Pancreas (tissue), 10 donors: ENCODE data around the gene SERPING1. TPM values are rescaled to one million over a fixed set of nuclear protein-coding genes. Genes with fewer than 3 reads are reported as not detected.
A peak's percentile ranks its signal among the peaks of the same experiment; 100 is the strongest.

Experiments
- ATAC-seq, 4 donors: fragments of 200-7000 bp; cut with Tn5 transposase; one replicate each; pipeline versions ENCODE4 v1.8.0 to v1.9.1; 2020; ENCODE audit warnings: mild to moderate bottlenecking in 4 of 4, moderate library complexity in 4 of 4
- DNase-seq, 6 donors: peaks; one replicate each; pipeline ENCODE4 v3.0.0-alpha.2; 2020
- FAIRE-seq: peaks from 2 replicates; lab custom pipeline; 2012; peaks lifted over from hg19 to GRCh38; lab: Jason Lieb, UNC
- H3K27ac ChIP-seq, 4 donors: fragments of 200-600 bp; sonication (generic); 1 replicate in 3 of 4; 2 replicates in 1 of 4; pipeline versions ENCODE4 v1.5.0 to v1.8.0; 2020
- H3K27me3 ChIP-seq, 4 donors: fragments of 200-600 bp; one replicate each; pipeline ENCODE4 v1.8.0; 2021
- H3K36me3 ChIP-seq, 3 donors: fragments of 200-600 bp; sonication (generic) in 1 of 3; one replicate each; pipeline versions ENCODE4 v1.5.0 to v1.8.0; 2020 to 2021
- H3K4me1 ChIP-seq, 3 donors: fragments of 200-600 bp; one replicate each; pipeline ENCODE4 v1.8.0; 2021
- H3K4me3 ChIP-seq, 4 donors: fragments of 200-600 bp; sonication (generic) in 2 of 4; one replicate each; pipeline versions ENCODE4 v1.5.0 to v1.8.0; 2020 to 2021
- H3K9me3 ChIP-seq, 4 donors: fragments of 200-600 bp; one replicate each; pipeline ENCODE4 v1.8.0; 2021
- WGBS, 2 donors: extraction: QIAGEN DNeasy Blood & Tissue Kit; methylation state at CpG; one replicate each; pipeline ENCODE4 v1.1.7; 2013; 5-methylcytosine and 5-hydroxymethylcytosine counted together
- intact Hi-C, 3 donors: fragments of 100-400 bp; cut with DNase I; formaldehyde crosslinking; loops; one replicate each; pipeline versions ENCODE4 v1.11.1 to v1.14.2; 2022
- polyA plus RNA-seq, 2 donors: library from polyadenylated mRNA; stranded (reverse); fragments of 200-250 nt; gene quantifications; one replicate each; pipeline ENCODE4 v1.2.3, GENCODE V29; 2013
- total RNA-seq, 6 donors: library from RNA; stranded (reverse); fragmentation: NEBNext Ultra II Directional in 4 of 6; extraction: Animal tissue kit (Norgen Biotek cat#: 25700) in 4 of 6; gene quantifications; one replicate each; pipeline versions ENCODE4 v1.2.1 to v1.2.4, GENCODE V29; 2021 to 2023
- TF ChIP-seq, protein P1 (sequence below), 4 donors: fragments of 200-600 bp; sonication (generic) in 3 of 4; IDR thresholded peaks; one replicate each; pipeline versions ENCODE4 v1.5.0 to v1.8.0; 2021; ENCODE audit warnings: antibody characterized with exemption in 4 of 4
- donor health status: healthy with polysubstance abuse.
- donor health status: DM: no; HTN: no; CAD: no; lungs with moderate emphysema.
- donor health status: DM: no; HTN: no; CAD: no.
- donor health status: control.
- donor health status: control.
- donor health status: Bipolar disorder and iron deficiency.
- donor health status: DM: yes; HTN: yes; CAD: no.
- donor health status: DM: no; HTN: no; CAD: no.
- donor health status: DM: no; HTN: no; CAD: no.
- donor health status: DM: yes; HTN: yes; CAD: no.

The SERPING1 gene
- total RNA-seq, result 100 to 1,000 TPM; 135 to 399 (median 170) TPM
- 100 to 1,000 TPM; 292 to 360 TPM for polyA plus RNA-seq

DNA sequence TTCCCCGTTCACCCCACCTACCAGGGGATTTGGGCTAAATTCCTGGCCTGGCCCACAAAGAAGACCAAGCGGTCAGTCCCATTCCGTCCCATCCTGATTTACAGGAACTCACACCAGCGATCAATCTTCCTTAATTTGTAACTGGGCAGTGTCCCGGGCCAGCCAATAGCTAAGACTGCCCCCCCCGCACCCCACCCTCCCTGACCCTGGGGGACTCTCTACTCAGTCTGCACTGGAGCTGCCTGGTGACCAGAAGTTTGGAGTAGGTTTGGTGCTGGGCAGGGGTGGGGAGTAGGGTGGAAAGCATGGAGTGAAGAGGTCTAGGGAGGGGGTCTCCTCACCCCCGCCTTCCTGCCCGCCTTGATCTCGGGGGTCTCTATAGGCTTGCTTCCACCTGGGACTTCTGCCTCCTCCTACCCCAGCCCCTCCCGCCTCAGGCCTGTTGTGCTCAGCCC, at the start of gene SERPING1:
Gene SERPING1, plus strand, starts transcription at position 225 of the 455 bp plus-strand sequence. CDS start 586 bp downstream, outside the sequence.
- Histone ChIP-seq H3K27ac (peak within 1 kb of the TSS; percentile 42 to 85 (median 61)), H3K9me3 (no peaks in the 10 kb centered on the region), H3K4me3 (peak within 1 kb of the TSS; percentile 15 to 52 (median 40)), H3K36me3 (no peaks in the 10 kb centered on the region), H3K4me1 (no peaks in the 10 kb centered on the region), H3K27me3 (no peaks in the 10 kb centered on the region)
- DNase-seq (peak; percentile 44 to 63 (median 59)), ATAC-seq (peak; percentile 73 to 83 (median 80)), FAIRE-seq (no peak)
- 25 to 32% methylated on average over 10 of the region's 10 CpGs for WGBS, 2 donors
- TF ChIP-seq, protein P1, sequence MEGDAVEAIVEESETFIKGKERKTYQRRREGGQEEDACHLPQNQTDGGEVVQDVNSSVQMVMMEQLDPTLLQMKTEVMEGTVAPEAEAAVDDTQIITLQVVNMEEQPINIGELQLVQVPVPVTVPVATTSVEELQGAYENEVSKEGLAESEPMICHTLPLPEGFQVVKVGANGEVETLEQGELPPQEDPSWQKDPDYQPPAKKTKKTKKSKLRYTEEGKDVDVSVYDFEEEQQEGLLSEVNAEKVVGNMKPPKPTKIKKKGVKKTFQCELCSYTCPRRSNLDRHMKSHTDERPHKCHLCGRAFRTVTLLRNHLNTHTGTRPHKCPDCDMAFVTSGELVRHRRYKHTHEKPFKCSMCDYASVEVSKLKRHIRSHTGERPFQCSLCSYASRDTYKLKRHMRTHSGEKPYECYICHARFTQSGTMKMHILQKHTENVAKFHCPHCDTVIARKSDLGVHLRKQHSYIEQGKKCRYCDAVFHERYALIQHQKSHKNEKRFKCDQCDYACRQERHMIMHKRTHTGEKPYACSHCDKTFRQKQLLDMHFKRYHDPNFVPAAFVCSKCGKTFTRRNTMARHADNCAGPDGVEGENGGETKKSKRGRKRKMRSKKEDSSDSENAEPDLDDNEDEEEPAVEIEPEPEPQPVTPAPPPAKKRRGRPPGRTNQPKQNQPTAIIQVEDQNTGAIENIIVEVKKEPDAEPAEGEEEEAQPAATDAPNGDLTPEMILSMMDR (IDR thresholded peaks at IDR 0.05), result no peak
- intact Hi-C loops, result no loop called here

DNA sequence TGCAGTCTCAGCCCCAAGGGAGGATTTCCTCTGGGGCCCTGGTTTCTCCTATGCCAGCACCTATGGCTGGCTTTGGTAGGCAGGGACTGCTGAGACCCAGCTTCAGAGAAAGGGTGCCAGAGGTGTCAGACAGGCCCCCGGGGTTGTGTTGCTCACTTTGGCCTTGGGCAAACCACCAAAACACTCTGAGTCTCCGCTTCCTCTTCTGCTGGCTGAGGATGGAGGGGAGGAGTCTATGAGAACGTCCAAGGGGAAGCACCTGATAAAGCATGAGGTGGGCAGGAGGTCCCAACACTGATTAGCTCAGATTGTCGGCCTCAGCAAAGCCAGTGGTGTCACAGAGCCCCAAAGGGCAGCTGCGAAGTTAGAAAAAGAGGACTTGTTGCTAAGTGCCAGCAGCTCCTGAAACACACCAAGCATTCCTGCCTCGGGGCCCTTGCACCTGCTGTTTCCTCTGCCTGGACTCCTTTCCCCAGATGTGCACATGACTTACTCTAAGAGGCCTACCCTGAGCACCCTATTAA, 49.6 kb upstream of the SERPING1 start:
- H3K27me3 ChIP-seq, result no peaks in the 10 kb centered on the region
- H3K27ac ChIP-seq, result peak overlapping the region in 1 of 4 donors; percentile 6
- H3K4me1 ChIP-seq, result peaks cover 0 to 11% (median 11%) of the 10 kb centered on the region in 3 donors
- FAIRE-seq, result no peak
- peak in 3 of 6 donors; percentile 44 to 56 (median 47) for DNase-seq
- H3K4me3 ChIP-seq, result no peak overlapping the region
- H3K9me3 ChIP-seq, result no peaks in the 10 kb centered on the region
- intact Hi-C loops, result no loop called here
- peak in 3 of 4 donors; percentile 37 to 65 (median 51) for ATAC-seq
- WGBS, 2 donors, result 26 to 29% methylated on average over 6 of the region's 6 CpGs
- TF ChIP-seq, protein P1 (IDR thresholded peaks at IDR 0.05), result no peak
- H3K36me3 ChIP-seq, result peaks cover 0 to 4% (median 0%) of the 10 kb centered on the region in 3 donors

DNA sequence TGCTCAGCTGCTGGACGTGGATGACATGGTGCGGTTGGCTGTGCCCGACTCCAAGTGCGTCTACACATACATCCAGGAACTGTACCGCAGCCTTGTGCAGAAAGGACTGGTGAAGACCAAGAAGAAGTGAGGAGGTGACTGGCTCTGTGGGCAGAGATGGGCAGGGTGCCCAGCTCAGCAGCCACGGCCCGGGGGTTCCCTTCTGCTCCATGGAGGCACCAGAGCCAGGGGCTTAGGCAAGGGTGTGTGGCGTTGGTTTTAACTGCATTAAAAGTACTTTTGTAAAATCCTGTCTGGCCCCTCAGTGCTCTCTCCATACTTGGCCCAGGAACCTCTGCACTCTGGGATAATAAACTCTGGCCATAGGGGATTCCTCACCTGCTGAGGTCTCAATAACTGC, 47.5 kb upstream of the SERPING1 start:
- no peak overlapping the region for H3K4me3 ChIP-seq
- WGBS, 2 donors, result 89 to 91% methylated on average over 8 of the region's 8 CpGs
- no peaks in the 10 kb centered on the region for H3K9me3 ChIP-seq
- H3K4me1 ChIP-seq, result peaks cover 0 to 11% (median 11%) of the 10 kb centered on the region in 3 donors
- peaks cover 0 to 11% (median 0%) of the 10 kb centered on the region in 3 donors for H3K36me3 ChIP-seq
- ATAC-seq (no peak), DNase-seq (no peak), FAIRE-seq (no peak)
- TF ChIP-seq, protein P1 (IDR thresholded peaks at IDR 0.05), result no peak
- intact Hi-C loops, result no loop called here
- H3K27ac ChIP-seq, result no peak overlapping the region
- H3K27me3 ChIP-seq, result no peaks in the 10 kb centered on the region

DNA sequence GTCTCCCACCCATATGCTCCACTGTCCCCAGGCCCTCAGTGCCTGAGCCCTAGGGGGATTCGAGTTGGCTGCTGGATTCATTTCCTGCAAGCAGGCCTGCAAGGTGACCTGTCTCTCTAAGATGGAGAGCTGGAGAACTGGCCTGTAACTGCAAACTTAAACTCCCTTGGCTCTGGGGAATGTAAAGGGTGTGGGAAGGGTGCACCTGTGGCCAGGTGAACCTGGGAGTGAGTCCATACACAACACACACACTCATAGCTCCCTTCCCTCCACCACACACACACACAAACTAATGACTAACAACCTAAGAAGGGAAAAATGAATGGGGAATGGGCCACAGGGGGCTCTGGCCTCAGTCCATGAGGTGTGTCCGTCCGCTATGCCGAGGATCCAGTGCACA, 45.5 kb upstream of the SERPING1 start:
- FAIRE-seq, result no peak
- H3K27ac ChIP-seq, result peak overlapping the region; percentile 26 to 64 (median 60)
- peaks cover 0 to 11% (median 11%) of the 10 kb centered on the region in 3 donors for H3K4me1 ChIP-seq
- no peak overlapping the region for H3K4me3 ChIP-seq
- intact Hi-C loops, result no loop called here
- ATAC-seq, result peak; percentile 94 to 96 (median 96)
- peak in 4 of 6 donors; percentile 69 to 82 (median 70) for DNase-seq
- TF ChIP-seq, protein P1 (IDR thresholded peaks at IDR 0.05), result no peak
- H3K27me3 ChIP-seq, result no peaks in the 10 kb centered on the region
- H3K36me3 ChIP-seq, result peaks cover 0 to 11% (median 0%) of the 10 kb centered on the region in 3 donors
- H3K9me3 ChIP-seq, result no peaks in the 10 kb centered on the region
- 36 to 50% methylated on average over 4 of the region's 4 CpGs for WGBS, 2 donors

DNA sequence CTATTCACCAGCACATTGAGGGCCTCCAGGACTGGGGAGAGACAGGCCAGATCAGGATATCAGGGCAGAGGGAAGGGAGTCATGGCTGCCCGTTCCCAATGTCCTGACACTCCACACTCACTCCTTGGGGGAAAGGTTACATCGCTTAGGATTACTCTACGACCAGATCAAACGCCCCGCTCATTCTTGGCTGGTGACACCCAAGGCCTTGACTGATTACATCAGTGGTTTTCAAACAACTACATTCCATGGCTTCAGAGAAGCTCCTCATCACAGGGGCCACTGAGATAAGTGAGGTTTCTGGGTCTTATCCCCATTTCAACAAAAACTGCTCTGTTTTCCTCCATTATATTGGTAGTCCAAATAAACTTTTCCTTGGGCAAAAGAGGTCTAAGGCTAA, 45.0 kb upstream of the SERPING1 start:
- intact Hi-C loops, result no loop called here
- ATAC-seq, result peak; percentile 35 to 63 (median 56)
- H3K27ac ChIP-seq, result peak overlapping the region; percentile 26 to 64 (median 60)
- H3K4me1 ChIP-seq, result peaks cover 0 to 11% (median 11%) of the 10 kb centered on the region in 3 donors
- H3K27me3 ChIP-seq, result no peaks in the 10 kb centered on the region
- no peak for FAIRE-seq
- H3K9me3 ChIP-seq, result no peaks in the 10 kb centered on the region
- TF ChIP-seq, protein P1 (IDR thresholded peaks at IDR 0.05), result no peak
- no peak overlapping the region for H3K4me3 ChIP-seq
- peaks cover 0 to 11% (median 0%) of the 10 kb centered on the region in 3 donors for H3K36me3 ChIP-seq
- WGBS, 2 donors, result 41 to 50% methylated on average over 5 of the region's 5 CpGs
- DNase-seq, result no peak
